Measurements from ENCODE around the gene PDS5B. TPM values are rescaled to one million over a fixed set of nuclear protein-coding genes. Genes with fewer than 3 reads are reported as not detected.
A peak's percentile ranks its signal among the peaks of the same experiment; 100 is the strongest.

PDS5B gene
- total RNA-seq, 1 experiment from 2014 or later: 26.5 TPM

DNA sequence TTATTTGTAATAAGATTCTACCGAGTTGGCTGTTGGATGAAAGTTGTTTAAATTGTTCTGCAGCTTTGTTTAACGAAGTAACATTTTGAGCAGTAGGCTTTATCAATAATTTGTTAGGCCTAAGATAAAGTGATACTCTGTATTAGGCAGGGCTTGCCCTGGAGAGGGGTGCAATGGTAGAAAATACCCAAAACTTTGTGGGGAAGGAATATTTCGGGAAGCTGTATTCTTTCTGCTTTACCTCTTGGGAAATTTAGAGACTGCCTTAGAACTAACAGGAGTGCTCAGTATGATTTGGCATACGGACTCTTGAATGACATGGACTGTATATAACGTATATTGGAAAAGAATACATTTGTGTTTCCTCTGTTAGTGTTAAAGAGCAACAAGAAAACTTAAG is 2.5 kb downstream of the PDS5B start:
- no peak overlapping the region for H3K9ac ChIP-seq (ENCODE audit: low read length)
- no peaks in the 10 kb centered on the region for H3K9me3 ChIP-seq (ENCODE audit: control insufficient read depth in 1 of 2, insufficient read depth in 1 of 2, low read depth in 1 of 2, low read length in 2 of 2)
- no peak overlapping the region for H3K4me3 ChIP-seq (replicated peaks in 1 of 2; ENCODE audit: low read depth in 1 of 2, low read length in 2 of 2)
- no peak for ATAC-seq
- intact Hi-C loops (cut with micrococcal nuclease): loop anchor here (5.0 kb wide), 2 partner anchors 64 to 1134 kb away; no protein-coding TSS in a partner anchor
- peaks cover 67% of the 10 kb centered on the region for H3K79me2 ChIP-seq (ENCODE audit: insufficient read depth, low read length)
- no peaks in the 10 kb centered on the region for H3K36me3 ChIP-seq (ENCODE audit: control insufficient read depth in 1 of 2, insufficient read depth in 2 of 2, low read length in 2 of 2)
- POLR2A ChIA-PET: no interaction called here
- BruUV-seq (replicated peaks): no TSS peak
- DNase-seq (ENCODE audit: low read depth, low spot score): no peak
- H3K4me2 ChIP-seq (ENCODE audit: low read length): peak overlapping the region; percentile 95; the same call in 1 of the 2 replicates
- no peak overlapping the region for H3K27ac ChIP-seq (ENCODE audit: low read depth, low read length)
- no peaks in the 10 kb centered on the region for H3K9me2 ChIP-seq (ENCODE audit: insufficient read depth)
- TF ChIP-seq FOSL1 (IDR thresholded peaks at IDR 0.05; ENCODE audit: low read depth) (no peak), EZH2 (IDR thresholded peaks at IDR 0.05) (no peak), EZH2phosphoT487 (IDR thresholded peaks at IDR 0.05; ENCODE audit: borderline replicate concordance) (no peak), ZNF274 (IDR thresholded peaks at IDR 0.05; ENCODE audit: low read depth, low read length) (no peak), YY1 (IDR thresholded peaks at IDR 0.05; ENCODE audit: extremely low read depth, insufficient replicate concordance, low read depth, low read length) (no peak)
- TF ChIP-seq, protein P1, sequence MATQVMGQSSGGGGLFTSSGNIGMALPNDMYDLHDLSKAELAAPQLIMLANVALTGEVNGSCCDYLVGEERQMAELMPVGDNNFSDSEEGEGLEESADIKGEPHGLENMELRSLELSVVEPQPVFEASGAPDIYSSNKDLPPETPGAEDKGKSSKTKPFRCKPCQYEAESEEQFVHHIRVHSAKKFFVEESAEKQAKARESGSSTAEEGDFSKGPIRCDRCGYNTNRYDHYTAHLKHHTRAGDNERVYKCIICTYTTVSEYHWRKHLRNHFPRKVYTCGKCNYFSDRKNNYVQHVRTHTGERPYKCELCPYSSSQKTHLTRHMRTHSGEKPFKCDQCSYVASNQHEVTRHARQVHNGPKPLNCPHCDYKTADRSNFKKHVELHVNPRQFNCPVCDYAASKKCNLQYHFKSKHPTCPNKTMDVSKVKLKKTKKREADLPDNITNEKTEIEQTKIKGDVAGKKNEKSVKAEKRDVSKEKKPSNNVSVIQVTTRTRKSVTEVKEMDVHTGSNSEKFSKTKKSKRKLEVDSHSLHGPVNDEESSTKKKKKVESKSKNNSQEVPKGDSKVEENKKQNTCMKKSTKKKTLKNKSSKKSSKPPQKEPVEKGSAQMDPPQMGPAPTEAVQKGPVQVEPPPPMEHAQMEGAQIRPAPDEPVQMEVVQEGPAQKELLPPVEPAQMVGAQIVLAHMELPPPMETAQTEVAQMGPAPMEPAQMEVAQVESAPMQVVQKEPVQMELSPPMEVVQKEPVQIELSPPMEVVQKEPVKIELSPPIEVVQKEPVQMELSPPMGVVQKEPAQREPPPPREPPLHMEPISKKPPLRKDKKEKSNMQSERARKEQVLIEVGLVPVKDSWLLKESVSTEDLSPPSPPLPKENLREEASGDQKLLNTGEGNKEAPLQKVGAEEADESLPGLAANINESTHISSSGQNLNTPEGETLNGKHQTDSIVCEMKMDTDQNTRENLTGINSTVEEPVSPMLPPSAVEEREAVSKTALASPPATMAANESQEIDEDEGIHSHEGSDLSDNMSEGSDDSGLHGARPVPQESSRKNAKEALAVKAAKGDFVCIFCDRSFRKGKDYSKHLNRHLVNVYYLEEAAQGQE (IDR thresholded peaks at IDR 0.05; ENCODE audit: low read depth): no peak
- RAD21 ChIA-PET (ENCODE audit: low non-redundant PET in 1 of 2, low total read pairs in 2 of 2, uncharacterized antibody in 2 of 2, unreplicated experiment in 2 of 2): no interaction called here
- H2AFZ ChIP-seq (ENCODE audit: low read depth, low read length, poor library complexity, severe bottlenecking): no peak overlapping the region
- no peaks in the 10 kb centered on the region; the same call in none of the 2 replicates for H4K20me1 ChIP-seq (ENCODE audit: insufficient read depth)
- CTCF ChIA-PET: interaction anchor here (1.2 kb wide), 1 partner anchor 62 kb away, joined by 3 read pairs; no protein-coding TSS in a partner anchor
- H3K4me1 ChIP-seq (ENCODE audit: control insufficient read depth in 1 of 2, insufficient read depth in 2 of 2, low read length in 2 of 2): peaks cover 9 to 18% of the 10 kb centered on the region in 2 experiments
- H3K27me3 ChIP-seq (ENCODE audit: insufficient read depth, low read length): no peaks in the 10 kb centered on the region

All from HCT116 (cell line).